Epithelial cell of prostate (primary cell): ENCODE results near the gene TACC2.

Experiments
- DNase-seq: peaks from one replicate; pipeline ENCODE4 v3.0.0-alpha.2; 2011; ENCODE audit warnings: low read depth, low spot score
- H3K27ac ChIP-seq: fragments of 450-650 bp; 2 replicates; pipeline ENCODE4 v1.5.1; 2017; ENCODE audit warnings: mild to moderate bottlenecking

The TACC2 gene

DNA sequence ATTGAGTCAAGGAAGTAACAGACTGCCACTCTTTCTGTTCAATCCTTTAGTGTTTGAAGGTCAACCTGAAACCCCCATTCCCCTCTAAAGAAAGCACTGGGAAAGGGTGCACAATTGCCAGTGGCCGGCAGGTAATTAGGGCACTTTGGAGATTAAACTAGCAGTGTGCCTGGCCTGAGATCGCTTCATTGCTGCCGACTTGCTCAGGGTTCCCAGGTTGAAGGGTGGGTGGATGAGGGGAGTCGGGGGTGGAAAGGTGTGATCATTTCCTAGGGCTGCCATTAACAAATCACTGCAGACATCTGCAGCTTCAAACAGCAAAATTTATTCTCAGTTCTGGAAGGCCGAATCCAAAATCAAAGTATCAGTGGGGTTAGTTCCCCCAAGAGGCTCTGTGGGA is 265.9 kb downstream of the TACC2 start:
- H3K27ac ChIP-seq, result no peak overlapping the region
- DNase-seq, result no peak

DNA sequence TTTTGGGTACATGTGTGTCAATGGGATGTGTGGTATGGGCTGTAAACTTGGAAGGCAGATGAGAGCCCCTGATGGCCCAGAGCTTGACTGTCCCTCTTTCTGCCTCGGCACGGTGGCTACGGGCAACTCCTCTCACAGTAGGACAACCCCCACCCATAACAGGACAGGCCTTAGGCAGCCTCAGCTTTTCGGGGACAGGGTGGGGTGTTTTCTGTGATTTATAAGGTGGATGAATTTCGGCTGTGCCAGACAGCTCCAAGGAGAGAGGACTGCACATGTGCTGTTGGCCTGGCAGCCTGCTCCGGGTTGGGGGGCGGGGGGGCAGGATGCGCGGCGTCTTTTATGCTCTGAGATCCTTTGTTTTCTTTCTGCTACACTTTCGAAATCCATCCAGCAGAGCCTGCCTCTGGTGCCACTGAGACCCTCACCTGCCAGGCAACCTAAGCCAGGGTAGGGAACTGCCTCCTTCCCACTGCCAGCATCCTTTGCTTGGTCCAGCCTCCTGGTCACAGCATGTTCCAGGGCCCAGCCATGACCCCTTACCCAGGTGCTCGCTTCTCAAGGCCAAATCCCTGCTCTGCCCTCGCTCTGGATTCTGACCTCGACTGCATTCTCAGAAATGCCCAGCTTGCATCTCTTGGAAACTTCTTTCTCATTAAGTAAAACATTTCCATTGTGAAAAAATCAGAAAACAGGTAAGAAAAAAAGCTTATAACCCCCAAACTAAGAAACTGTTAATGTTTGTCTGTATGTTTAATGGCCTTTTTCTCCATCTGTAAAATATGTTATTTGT is 266.7 kb downstream of the TACC2 start:
- no peak for DNase-seq
- H3K27ac ChIP-seq, result no peak overlapping the region

DNA sequence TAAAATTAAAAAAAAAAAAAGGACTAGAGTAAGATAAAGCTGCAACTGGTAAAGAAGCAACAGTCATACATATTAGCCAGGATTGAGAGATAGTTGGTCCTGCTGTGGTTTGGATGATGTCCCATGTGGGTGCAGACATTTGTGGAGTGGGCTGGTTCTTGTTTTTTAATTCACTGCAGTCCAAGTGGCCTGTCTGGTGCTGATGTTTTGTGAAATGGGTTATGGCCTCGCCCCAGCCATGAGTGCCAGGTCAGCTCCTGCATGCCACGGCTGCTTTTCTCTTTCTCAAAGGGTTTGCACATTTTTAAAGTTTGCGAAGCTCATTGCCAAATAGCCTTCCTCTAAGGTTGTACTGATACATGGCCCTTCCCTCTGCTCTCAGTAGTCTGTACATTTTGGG is 268.1 kb downstream of the TACC2 start:
- no peak for DNase-seq
- no peak overlapping the region for H3K27ac ChIP-seq

DNA sequence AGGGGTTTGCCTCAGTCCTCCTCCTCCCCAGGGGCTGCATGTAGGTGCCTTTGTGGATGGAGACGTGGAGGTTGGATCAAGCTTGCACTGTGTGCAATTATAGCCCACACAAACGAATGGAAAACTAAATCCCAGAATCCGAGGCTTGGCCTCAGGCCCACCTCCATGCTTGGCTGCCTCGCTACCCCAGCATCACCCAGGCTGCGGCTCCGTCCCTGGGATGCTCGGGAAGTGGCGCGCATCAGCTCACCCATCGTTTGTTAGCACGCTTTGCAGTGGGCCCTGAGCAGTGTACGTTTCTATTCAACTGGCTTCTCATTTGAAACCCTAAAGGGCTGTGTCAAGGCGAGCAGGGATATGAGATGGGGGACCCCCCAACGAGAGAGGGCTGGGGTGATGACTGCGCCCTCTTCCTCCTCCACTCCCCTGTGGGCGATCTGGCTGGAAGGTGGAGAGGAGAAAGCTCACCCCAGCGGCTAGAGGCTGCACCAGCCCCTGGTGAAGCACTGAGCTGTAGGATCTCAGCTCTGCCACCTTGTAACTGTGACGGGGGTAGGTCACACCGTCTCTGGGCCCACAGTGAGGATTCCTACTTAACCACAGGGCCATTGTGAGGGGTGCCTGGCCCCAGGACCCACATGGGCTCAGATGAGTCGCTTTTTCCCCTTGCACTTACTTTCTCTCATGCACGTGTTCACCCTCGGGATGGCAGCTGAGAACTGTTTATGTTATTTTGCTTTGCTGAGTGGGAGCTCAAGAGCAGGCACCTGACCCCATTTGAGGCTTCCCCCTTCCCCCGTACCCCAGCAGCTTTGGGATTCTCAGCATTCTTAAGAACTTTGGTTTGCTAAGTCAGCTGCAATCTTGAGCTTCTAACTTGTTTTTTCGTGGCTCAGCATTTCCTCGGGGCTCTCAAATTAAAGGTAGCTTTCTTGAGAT is 269.4 kb downstream of the TACC2 start:
- no peak for DNase-seq
- H3K27ac ChIP-seq, result no peak overlapping the region

DNA sequence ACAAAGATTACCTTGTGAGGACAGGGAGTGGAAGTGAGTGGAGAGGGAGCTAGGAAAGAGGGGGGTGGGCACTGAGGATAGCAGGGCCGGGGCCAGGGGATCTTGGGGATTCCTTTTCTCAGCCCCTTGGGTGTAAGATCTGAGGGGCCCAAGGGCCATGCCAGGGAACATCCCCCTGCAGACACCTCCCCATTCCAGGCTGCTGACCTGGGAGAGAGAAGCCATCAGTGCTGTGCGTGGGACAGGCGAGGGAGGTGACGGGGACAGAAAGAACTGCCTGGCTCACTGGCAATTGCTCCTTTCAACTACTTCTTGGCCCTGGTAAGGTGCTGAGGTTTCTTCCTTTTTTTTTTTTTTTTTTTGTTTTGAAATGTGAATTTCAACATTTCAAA is 270.1 kb downstream of the TACC2 start:
- no peak for DNase-seq

DNA sequence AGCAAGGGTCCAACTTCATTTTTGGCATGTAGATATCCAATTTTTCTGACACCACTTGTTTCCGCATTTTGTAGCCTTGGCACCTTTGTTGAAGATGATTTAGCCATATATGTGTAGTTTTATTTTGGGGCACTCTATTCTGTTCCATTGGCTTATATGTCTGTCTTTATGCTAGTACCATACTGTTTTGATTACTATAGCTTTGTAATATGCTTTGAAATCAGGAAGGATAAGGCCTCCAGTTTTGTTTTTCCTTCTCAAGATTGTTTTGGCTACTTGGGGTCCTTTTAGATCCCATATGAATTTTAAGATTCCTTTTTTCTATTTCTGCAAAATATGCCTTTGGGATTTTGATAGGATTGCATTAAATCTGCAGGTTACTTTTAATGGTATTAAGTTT is 272.6 kb downstream of the TACC2 start:
- no peak for DNase-seq
- no peak overlapping the region for H3K27ac ChIP-seq

More for the DNA sequence above, 270.1 kb downstream of the TACC2 start:
- H3K27ac ChIP-seq, result no peak overlapping the region

DNA sequence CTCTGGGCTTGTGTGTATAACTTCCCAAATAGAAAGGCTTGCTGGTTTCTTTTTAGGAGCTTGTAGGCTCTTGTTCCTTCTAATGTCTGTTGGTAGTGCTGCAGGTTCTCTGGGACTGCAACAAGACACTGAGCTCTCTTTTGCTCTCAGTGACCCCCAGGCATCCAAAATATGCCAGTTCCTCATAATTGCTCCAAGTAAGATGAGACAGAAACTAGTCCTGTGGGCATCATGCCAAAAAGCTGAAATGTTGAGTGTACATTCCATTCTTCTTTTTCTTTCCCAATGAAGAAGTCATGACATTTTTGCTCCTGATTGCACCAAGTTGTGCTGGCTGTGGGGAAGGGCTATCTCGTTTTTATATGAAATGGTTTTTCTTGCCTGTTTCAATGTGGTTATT is 275.0 kb downstream of the TACC2 start:
- DNase-seq, result no peak
- H3K27ac ChIP-seq, result peak overlapping the region; percentile 72

DNA sequence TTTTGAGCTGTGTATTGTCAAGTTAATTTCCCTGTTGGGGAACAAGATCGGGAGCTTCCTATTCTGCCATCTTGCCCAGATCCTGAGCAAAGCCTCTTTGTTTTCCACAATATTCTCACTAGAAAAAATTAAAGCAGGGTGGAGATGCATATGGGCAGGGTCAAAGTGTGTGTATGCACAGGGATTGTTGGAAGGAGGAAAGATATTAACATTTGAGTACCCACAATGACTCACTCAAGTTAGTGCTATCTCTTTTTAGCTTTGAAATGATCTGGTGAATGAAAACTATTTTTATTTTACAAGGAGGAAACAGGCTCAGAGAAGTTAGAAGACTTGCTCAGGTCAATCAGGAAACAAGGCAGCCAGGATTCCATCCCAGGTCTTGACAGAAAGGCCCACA is 275.5 kb downstream of the TACC2 start:
- H3K27ac ChIP-seq, result peak overlapping the region; percentile 72
- no peak for DNase-seq

DNA sequence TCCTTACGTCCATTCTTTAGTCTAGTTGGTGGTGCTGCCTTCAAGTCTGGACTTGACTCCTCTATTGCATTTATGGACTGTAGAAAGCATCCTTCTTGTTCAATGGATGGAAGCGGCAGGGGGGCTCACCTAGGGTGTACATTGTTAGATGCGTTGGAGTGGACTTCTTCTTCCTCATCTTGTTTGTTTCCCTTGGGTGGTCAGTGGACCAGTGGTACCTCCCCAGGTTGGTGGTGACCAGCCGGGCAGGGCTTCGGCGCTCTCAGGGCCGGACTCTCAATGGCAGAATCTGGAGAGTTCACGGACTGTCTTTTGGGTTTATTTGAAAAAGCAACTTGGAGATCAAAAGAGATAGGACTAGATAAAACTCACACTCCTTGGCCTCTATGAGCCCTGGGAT is 276.0 kb downstream of the TACC2 start:
- peak overlapping the region; percentile 72 for H3K27ac ChIP-seq

DNA sequence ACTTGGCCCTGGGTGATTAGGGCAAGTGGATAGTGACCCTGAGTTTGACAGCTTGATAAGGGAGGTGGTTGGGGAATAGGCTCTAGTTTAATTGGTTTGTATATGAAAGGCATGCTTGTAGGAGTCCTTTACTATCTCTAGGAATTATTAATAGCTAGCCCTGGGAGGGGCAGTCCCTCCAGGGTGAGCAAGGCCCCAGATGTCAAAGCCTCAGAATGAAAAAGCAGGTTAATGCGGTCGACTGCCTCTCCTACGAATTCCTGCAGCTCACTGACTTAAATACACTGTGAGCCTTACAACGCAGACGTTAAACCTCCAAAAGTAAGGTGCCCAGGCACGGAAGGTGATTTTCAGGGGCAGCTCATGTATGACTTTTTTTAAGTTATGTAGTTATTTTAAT is 276.9 kb downstream of the TACC2 start:
- H3K27ac ChIP-seq, result no peak overlapping the region

More for the DNA sequence above, 276.0 kb downstream of the TACC2 start:
- DNase-seq, result no peak

DNA sequence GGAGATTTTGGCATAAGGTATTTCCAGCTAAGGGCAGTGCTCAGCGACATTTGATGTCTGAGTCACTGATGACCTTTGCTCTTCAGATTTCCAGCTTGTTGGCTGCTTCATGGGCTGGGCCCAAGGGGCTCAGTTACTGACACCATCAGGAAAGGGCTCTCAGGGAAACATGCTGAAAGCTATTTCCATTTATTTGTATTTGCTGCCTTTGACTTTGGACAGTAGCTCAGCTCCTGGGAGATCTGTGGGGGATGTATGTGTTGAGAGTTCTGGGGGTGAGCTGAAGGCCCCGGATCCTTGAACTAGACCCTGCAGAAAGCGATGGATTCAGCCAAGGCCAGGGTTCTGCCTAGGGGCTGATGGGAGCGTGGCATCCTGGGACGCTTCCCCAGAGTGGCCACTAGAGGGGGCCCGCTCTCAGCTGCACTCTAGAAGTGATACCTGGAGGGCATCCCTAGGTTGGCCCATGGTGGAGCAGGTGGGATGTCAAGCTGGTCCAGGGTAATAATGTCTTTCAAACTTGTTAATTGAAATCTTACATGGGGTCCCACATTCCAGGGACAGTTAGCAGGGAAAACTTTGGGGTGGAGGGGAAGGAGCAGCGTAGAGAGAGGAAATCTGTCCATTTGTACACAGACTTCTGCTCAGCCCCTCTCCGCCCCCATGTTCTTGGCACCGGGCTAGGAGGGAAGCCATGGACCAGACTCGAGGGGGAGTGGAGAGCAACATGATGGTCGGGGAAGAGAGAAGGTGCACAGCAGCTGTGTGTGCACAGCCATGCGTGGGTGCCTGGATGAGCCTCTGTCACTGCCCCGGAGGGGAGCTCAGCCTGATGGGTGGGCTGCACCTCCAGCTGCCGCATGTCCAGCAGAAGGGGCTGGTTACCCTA is 279.1 kb downstream of the TACC2 start:
- DNase-seq, result no peak
- H3K27ac ChIP-seq, result no peak overlapping the region

More for the DNA sequence above, 276.9 kb downstream of the TACC2 start:
- no peak for DNase-seq

DNA sequence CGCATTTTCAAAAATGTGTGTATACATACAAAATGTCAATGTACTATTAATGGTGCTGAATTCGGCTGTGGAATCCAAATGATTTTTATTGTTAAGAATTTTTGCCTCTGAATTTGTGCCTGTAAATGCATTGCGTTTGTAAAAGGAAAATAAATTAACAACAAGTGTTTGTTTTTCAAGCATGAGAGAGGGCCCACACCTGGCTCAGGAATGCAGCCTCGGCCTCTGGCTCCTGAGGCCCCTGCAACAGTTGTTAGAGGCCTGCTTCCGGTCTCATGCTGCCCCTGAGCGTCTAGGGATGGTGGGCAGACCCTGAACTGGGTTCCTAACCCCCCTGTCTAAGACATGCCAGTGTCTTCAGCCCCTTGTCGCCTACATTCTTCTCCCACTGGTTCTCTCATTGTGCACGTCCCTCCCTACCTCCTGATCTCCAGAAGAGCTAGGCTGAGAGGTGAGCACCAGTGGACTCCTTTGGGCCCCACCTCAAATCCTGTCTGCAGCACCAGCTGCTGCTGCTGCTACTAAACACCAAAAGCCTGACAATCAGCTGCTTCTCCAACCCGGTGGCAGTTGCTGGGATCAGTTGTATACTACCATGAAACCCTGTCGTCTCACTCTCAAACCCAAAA is 280.2 kb downstream of the TACC2 start:
- no peak overlapping the region for H3K27ac ChIP-seq
- no peak for DNase-seq

DNA sequence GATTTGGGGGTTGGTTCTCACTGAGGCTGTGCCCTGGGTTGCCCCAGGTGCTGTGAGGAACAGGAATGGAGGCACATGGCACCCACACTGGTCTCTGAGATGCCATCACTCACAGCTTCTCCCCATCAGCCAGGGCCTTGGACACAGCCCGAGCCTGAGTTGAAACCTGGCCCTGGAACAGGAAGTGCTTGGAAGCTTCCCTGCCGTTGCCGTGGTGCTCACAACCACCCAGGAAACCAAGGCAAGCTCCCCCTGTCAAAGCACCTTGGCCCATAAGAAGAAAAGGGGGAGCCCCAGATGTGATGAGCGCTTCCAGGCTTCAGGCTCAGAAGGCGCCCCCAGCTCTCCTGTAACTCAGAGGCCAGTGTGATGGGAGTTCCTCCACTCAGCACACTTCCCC is 282.1 kb downstream of the TACC2 start, which contains the start of gene BTBD16:
Gene BTBD16 (plus strand): TSS at position 221 of the 400 bp plus-strand sequence. CDS start 3,786 bp downstream, outside the sequence.
- no peak for DNase-seq

DNA sequence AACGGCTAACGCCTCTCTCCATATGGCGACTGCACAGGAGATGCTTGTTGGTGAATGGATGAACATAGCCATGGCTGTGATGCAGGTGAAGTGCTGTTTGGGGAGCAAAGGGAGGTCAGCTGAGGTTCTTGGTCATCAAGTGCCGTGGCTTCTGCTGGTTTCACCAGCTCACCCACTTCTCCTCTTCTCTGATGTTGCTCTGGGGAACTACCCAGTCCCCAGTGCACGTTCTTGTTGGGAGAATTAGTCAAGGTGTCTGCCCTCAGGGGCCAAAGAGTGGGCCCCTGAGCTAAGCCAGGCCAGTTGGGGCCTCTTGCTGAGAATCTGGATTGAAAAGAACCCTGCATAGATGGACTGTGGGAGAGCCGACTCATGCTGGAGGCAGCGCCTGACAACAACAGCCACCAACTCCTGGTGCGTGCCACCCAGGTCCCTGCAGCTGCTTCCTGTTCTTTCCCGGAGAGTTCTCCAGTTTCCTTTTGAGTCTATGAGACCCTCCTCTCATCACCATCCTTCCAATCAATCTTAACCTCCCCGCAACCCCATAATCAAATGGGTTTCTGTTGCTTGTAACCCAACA is 285.1 kb downstream of the TACC2 start:
- no peak overlapping the region for H3K27ac ChIP-seq
- no peak for DNase-seq

More for the DNA sequence above, 282.1 kb downstream of the TACC2 start, which contains the start of gene BTBD16:
- no peak within 1 kb of the TSS for H3K27ac ChIP-seq

DNA sequence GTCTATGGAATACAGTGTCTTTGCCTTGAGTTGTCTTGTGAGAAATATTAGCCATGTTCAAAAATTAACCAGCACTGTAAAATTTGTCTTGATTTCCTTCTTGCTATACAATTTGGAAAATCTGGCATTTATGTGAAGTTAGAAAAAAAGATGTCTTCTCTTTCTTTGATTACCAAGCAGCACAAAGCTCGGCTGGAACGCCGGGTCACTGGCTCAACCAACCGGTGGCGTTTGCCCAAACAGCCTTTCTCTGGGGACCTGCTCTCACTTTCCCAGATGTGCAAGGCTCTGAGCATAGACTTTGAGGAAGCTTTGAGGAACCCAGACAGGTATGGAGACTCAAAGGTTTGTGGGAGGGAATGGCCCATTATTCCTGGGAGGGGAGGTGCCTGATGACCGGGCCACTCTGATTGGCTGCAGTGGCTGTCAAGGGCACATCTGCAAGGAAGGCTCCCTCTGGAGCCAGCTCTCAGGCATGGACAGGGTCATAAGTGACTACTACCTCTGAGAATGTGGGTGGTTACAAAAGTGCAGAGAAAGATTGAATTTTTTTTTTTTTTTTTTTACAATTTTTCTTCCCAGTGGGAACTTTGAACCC is 287.7 kb downstream of the TACC2 start:
- no peak overlapping the region for H3K27ac ChIP-seq
- no peak for DNase-seq

DNA sequence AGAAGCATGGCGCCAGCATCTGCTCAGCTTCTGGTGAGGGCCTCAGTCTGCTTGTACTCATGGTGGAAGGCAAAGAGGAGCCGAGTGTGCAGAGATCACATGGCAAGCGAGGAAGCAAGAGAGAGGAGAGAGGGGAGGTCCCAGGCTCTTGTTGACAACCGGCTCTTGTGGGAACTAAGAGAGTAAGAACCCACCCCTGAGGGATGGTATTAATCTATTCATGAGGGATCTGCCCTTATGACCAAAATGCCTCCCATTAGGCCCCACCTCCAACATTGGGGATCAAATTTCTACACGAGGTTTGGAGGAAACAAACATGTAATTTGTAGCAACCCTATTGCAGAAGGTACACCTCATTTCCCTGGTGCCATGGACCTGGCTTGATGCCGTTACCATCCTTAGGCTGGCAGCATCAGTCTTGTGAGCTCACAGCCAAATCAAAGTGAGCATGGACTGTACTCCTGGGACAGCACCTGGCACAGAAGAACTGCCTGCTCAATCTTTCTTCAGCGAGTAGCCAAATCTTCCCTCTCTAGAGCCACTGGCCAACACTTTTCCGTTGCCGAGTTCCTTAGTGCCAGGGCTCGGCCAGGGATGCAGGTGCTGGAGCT is 288.7 kb downstream of the TACC2 start:
- no peak for DNase-seq
- H3K27ac ChIP-seq, result no peak overlapping the region

DNA sequence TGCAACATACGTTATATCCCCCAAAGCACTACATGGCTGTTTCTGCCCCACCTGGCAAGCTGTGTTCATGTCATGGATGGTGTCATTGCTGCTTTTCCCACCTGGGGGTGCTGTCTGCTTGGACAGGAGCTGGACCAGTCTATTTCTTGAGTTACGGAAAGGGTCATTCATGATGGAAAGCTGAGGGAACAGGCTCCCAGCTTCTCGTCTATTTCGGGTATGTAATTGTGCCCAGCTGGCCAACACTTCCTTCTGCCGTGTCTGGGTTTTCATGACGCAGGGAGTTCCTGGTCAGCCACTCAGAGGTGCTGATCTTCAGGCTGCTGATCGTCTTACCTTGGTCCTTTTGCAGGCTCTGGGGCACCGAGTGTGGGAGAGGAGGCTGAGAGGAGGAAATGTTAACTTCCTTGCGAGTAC is 290.8 kb downstream of the TACC2 start:
- no peak overlapping the region for H3K27ac ChIP-seq
- no peak for DNase-seq

DNA sequence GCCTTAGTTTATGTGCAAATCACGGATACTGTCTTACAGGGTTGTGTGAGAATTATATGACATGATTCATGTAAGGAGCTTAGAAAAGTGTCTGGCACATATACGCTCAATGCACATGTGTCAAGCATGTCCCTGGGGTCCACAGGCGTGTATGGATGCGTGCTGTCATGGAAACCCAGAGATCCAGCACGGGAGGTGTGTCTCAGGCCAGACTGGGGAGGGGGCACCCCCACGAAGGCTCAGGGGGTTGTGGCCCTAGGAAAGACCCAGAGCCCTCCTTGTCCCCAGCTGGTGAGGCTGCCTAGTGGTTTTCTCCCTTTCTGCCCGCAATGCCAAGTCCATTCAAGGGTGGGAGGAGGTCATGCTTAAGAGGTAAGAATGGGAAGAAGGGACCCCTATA is 291.2 kb downstream of the TACC2 start:
- DNase-seq, result no peak
- H3K27ac ChIP-seq, result no peak overlapping the region
